Astrocyte of the spinal cord (primary cell): ENCODE data around the gene POC5.

Experiments used
- DNase-seq: peaks from one replicate; pipeline ENCODE4 v3.0.0; 2011; ENCODE audit warnings: low read depth, low spot score
- H3K4me3 ChIP-seq: 2 replicates; pipeline ENCODE4 v1.5.1; 2011; ENCODE audit warnings: low read depth, mild to moderate bottlenecking, low read length, moderate library complexity
- CTCF ChIP-seq: IDR thresholded peaks from 2 replicates; pipeline ENCODE4 v1.5.1; 2012; ENCODE audit warnings: low read depth, mild to moderate bottlenecking, low read length, inconsistent platforms
- in situ Hi-C: cut with HindIII; loops from 2 replicates; pipeline ENCODE4 v1.10.0; 2017; ENCODE audit warnings: low sequenced_read_pairs

Gene POC5

GRCh38 chr5:75667586-75667985 is 49.7 kb downstream of the POC5 start:
- no peak for DNase-seq
- H3K4me3 ChIP-seq: no peak overlapping the region
- no peak for TF ChIP-seq CTCF
- in situ Hi-C loops: no loop called here

DNA sequence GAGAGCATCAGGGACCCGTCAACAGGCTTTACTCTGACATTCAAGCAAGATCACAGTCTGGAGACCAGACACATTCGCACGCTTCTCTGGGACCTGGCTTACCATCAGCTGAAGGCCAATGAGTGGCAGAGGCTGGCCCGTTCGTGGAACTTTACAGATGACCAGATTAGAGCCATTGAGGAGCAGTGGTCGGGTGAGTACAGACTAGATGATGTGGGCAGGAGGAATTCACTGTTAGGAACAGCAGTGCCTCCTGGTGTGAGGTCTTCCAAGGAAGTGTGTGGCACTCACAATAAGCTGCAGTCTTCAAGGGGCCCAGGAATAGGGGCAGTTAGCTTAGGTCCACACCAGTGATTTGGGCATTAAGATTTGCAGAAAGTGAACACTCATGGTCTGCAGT is 50.4 kb downstream of the POC5 start:
- in situ Hi-C loops: no loop called here
- no peak for TF ChIP-seq CTCF
- DNase-seq: no peak
- H3K4me3 ChIP-seq: no peak overlapping the region

DNA sequence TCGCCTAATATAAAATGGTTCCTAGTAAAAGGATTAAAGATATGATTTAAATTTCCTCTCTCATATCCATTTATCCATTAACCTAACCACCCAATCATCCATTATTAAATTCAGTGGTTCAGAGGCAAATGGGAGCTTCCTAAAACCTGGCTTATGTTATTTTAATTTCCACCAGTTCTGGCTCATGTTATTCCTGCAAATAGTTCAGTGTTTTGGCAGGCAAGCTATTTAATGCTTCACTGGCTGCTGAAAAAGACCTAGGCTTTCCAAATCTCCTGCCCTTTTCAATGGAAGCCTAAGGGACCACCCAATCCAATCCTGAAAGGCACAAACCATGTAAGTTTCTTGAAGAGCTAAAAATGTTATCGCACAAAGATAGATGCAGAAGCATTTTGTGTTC is 52.3 kb downstream of the POC5 start:
- DNase-seq: no peak
- no peak overlapping the region for H3K4me3 ChIP-seq
- no peak for TF ChIP-seq CTCF
- in situ Hi-C loops: no loop called here

DNA sequence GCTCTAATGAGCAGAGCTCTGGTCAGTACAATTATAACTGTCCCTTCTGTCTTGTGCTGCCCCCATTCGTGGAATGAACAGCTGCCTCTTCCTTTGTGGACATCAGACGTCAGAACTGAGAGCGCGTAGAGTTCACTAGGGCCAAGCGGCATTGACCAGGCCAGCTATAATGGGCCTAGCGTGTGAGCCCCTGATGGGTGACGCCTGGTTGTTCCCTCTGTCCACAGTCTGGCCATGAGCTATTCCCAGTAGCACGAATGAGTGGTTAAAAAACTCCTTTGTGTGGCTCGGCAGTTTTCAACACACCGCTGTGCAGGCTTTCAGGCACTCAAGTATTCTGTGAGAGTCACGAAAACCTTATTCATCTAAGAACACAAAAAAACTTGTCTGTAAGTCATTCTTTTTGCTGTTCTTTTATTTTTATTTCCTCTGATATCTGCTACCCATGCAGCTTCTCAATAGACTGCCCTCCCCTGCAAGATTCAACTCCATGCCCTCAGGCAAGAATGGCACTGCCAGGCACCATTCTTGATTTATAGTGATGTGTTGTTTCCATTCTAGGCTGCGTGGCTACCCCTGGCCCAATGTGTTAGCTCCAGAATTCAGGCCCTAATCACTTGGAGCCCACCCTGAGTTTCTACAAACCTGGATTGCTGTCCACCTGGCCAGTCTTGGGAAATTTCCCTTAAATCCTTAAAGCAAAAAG is 53.5 kb downstream of the POC5 start:
- in situ Hi-C loops: no loop called here
- no peak for DNase-seq
- no peak overlapping the region for H3K4me3 ChIP-seq
- no peak for TF ChIP-seq CTCF

- in situ Hi-C loops: no loop called here
- TF ChIP-seq CTCF: no peak
- H3K4me3 ChIP-seq: no peak overlapping the region
- no peak for DNase-seq
These were observed 55.2 kb downstream of the POC5 start for GRCh38 chr5:75662061-75662460.

- DNase-seq: no peak
- no peak overlapping the region for H3K4me3 ChIP-seq
- TF ChIP-seq CTCF: no peak
- in situ Hi-C loops: no loop called here
These were observed 56.4 kb downstream of the POC5 start for GRCh38 chr5:75660678-75661465.
